ENCODE results near the gene PPM1H.
"Not testable (repeated sequence)": the region's sequence is repeated elsewhere in the genome, so short reads cannot be mapped to it uniquely, and the experiment has no call there.

The PPM1H gene

DNA sequence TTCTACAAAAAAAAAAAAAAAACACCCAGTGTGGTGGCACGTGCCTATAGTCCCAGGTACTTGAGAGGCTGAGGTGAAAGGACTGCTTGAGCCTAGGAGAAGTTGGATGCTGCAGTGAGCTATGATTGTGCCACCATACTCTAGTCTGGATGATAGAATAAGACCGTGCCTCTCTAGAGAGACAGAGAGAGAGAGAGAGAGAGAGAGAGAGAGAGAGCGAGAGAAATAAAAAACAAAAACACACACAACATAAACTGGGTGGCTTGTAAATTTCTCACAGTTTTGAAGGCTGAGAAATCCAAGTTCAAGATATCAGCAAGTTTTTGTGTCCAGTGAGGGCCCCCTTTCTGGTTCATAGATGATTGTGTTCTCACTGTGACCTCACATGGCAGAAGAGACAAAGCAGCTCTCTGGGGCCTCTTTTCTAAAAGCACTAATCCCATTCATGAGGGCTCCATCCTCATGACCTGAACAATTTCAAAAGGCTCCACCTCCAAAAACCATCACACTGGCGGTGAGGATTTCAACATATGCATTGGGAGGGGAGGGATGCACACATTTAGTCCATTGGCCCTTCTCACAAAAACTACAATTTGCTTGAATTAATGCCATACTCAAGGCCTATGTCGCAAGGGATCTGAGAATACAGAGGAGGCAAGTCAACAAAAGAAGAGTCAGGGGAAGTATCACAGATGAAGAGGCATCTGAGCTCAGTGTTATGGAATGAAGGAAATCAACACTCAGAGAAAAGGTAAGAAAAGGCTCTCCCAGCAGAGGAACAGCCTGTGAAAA is 94.9 kb downstream of the PPM1H start:
- no peak for DNase-seq (ENCODE audit: low read depth in 2 of 2)

DNA sequence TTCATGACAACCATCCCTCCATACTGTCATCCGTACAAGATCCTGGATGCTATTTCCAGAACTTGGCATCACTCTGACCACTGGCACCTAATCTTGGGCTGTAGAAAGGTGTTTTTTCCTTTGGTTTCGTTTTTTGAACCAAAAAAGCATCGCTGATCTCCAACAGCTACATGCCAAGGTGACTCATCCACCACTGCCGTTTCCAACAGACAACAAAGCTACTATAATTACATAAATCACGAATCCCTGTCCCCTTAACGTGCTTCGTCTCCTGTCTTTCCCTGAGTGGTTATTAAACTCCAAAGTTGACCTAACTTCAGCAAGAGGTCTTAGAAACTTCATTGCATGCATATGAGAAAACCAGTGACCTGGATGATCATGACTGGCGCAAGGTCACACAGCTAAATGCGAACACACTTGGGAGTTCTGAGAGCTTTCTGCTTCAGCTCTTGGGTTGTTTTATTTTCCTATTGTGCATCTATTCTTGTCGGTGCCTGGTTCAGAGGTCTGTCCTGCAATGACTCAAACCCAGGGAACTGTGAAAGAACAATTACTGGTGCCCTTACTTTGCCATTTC is 99.9 kb downstream of the PPM1H start:
- no peak for DNase-seq (ENCODE audit: low read depth in 2 of 2)

DNA sequence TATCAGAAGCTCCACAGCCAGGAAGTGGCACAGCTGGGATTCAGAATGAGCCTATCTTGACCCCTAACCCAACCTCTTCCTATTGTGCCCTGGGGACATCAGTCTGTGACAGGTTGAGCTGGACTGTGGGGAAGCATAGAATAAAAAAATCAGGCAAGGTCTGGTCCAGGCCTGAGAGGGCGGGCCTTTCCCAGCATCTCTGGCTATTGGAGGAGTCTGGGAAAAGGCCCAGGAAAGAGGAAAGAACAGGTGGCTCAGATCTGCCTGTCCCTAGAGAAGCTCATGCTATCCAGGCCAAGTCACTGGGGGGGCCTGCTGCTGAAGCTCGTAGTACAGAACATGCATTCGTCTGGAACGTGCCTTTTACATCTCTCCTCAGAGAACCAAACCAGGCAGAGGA is 100.5 kb downstream of the PPM1H start:
- DNase-seq (ENCODE audit: low read depth in 2 of 2), result no peak

DNA sequence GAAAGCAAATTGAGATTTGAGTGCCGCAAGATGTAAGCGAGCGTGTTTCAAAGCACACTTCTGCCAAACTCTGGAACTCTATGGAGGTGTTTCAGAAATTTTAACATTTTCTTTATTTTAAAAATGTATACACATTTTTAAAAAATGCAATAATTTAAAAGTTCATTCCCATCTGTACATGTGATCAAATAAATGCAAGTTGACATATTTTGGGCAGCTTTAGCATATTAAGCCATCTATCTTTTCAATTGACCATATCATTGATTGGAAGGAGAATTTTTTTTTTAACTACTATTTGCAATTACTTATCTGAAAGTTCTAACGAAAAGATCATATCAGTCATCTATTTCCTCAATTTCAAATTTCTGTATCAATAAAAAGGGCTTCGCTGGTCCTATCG is 101.3 kb downstream of the PPM1H start:
- no peak for DNase-seq (ENCODE audit: low read depth in 2 of 2)

DNA sequence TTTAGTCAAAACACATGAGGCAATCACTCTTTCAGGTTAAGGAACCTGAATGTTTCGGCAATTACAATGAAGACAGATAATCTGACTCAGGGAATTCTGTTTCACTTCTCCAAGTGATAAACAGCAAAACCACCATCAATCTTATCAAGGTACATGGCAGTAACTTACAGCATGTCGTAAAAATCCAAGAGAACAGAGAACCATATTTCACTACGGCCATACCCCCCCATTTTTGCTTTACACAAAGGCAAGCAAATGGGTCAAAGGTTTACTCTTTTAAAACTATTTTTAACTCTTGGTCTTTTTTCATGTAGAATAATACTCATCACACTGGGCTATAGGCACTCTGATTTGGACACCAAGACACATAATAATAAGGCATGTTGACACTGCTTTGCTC is 102.4 kb downstream of the PPM1H start:
- DNase-seq (ENCODE audit: low read depth in 2 of 2), result no peak

DNA sequence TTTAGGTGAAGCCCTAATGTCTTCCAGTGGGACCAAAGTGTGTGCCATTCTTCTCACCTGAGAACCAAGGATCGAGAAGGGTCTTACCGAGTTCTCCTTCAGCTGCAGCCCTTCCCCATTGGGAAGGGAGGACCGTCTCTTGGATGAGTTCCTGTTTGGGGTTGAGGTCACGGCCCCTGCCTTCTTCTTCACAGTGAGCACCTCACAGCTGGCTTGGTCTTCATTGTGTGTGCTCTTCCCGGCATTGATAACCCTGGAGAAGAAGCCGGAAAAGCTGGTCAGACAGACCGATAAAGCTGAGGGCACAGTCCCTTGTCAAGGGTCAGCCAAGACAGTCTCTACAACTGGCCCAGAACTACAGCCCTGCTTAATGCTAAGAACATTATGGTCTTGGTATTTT is 102.9 kb downstream of the PPM1H start:
- no peak for DNase-seq (ENCODE audit: low read depth in 2 of 2)

DNA sequence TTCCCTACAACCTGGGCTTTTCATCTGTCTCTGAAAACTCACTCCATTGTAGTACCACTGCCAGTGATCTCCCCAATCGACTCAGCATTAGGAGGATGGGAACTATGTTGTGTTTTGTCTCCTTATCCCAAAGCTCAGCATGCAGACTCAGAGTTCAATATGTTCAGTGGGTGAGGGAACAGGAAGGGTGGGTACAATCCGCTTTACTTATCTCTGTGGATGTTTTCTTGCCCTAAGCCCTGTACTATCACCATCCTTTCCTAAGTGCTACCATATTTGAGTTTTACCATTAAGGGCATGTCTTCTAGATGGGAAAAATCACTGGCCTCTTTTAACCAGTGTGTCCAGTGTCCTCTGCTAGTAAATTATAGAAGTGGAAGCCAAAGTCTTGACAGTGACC is 107.1 kb downstream of the PPM1H start:
- no peak for DNase-seq (ENCODE audit: low read depth in 2 of 2)

DNA sequence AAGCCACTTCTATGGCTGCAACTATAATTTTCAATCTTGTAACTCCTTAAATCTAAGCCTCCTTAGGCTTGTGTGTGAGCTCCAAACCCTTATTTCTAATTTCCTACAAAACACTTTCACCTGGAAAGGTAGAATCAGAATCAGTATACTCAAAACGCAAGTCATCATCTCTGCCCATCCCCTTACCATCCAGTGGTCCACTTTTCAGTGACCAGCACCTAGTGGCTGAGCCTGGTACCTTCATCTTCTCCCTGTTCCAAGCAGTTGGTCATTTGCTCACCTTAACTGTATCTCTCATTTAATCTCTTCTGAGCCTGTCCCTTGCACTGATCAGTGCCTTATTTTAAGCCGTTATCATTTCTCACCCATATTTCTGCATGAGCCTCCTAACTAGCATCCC is 107.9 kb downstream of the PPM1H start:
- DNase-seq (ENCODE audit: low read depth in 2 of 2), result no peak

DNA sequence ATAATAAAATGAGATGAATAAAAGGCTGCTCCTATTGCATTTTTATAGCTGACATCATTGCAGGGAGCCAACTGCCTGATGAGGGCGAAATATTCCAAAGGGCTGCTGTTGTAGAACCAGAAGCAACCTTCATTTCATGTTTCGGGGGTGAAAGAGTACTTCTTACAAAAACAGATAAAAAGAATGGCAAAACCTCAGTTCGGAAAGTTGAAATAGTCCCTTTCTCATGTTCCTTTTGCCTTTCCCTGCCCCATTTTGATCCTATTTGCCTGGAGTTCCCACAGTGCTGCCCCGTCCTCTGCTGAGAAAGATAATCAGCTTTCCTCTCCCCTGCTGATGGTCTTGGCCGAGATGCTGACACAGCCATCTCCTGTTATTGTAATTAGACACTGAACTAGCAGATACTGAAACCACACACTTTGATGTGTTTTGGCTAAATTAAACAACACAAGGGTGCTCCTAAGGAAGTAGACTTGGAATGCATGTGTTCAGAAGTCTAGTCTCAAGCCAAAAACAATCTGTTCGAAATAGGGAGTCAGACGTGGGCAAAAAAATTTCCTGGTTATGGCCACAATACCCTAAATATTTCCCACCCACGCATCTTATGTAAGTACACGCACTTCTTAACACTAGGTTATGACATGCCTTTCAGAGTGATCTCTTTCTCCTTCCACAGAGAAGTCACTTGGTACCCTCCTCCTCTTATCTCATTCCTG is 117.2 kb downstream of the PPM1H start:
- no peak for DNase-seq (ENCODE audit: low read depth in 2 of 2)

DNA sequence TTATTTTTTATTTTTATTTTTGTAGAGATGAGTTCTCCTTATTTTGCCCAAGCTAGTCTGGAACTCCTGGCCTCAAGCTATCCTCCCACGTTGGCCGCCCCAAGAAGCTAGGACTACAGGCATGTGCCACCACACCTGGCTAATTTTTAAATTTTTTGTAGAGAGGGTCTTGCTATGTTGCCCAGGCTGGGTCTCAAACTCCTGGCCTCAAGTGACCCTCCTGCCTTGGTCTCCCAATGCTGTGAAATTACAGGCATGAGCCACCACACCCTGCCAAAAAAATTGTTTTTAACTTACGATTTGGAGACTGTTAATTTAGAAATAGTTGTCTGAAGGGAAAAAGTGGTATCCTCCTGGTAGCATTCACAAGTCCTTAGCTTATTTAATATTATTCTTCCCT is 120.7 kb downstream of the PPM1H start:
- no peak for DNase-seq (ENCODE audit: low read depth in 2 of 2)

DNA sequence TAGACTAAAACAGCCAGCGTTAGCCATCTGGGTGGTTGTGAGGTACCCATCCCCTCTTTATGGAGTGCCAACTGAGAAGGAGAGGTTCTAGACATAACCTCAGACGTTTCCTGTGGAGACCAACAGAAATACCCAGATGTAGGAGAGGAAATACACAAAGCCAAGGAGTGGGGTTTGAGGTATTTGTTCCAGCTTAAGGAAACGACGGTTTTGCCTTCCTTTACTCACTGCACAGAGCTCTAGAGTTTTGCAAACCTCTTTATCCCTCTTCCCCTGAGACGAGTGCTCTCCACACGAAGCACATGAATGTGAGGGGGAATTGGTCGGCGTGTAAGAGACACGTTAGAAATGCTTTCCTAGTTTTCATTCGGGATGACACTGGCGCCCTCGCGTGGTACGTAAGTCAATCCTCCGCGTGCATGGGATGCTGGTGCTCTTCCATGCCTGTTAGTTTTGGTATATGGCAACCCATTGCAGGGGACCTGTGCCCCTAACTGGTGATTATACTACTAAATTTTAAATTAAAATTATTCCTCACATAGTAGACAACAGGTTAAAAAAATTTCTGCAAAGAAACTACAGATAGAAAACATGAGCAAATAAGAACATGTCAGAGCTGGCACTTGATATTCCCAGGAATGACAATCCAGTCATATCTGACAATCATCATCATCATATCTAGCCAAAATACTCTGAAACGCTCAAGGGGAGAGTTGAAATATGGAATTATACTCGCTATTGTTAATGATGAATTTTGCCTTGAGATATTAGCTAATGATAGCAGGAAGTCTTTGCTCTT is 121.7 kb downstream of the PPM1H start:
- no peak for DNase-seq (ENCODE audit: low read depth in 2 of 2)

DNA sequence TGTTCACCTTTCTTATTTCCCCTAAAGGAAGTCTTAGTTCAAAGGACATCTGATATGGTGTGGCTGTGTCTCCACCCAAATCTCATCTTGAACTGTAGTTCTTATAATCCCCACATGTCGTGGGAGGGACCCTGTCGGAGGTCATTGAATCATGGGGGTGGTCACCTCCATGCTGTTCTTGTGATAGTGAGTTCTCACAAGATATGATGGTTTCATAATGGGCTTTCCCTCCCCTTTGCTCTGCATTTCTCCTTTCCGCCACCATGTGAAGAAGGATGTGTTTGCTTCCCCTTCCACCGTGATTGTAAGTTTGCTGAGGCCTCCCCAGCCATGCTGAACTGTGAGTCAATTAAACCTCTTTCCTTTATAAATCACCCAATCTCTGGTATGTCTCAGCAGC is 123.5 kb downstream of the PPM1H start:
- not testable (repeated sequence) for DNase-seq (ENCODE audit: low read depth in 2 of 2)

DNA sequence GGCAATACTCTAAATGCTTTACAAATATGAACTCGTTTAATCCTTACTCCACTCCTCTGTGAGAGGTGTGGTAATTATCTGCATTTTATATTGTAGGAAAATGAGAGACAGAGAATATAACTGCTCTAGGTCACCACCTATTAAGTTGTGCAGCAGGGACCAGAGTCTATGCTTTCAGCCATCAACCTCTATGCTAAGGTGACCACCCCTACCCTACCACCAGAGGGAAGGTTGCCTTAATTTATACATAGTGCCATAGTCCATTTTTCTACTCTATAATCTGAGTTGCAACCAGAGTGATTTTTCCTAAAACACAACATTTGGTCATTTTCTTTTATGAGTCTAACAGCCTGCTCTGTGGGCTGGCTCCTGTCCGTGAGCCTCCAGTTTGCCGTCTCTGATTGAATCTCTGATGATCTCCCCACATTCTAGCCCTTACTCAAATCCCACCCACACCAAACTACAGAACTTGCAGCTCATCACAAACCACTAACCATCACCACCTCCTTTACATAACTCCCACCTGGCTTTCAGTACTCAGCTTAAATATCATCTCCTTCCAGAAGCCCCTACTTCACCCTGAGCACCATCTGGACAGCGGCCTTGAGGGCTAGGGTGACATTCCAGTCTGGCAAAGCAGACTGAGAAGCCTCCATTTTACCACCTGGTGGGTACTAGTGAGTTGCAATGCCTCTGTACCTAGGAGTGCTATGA is 126.6 kb downstream of the PPM1H start:
- no peak for DNase-seq (ENCODE audit: low read depth in 2 of 2)

DNA sequence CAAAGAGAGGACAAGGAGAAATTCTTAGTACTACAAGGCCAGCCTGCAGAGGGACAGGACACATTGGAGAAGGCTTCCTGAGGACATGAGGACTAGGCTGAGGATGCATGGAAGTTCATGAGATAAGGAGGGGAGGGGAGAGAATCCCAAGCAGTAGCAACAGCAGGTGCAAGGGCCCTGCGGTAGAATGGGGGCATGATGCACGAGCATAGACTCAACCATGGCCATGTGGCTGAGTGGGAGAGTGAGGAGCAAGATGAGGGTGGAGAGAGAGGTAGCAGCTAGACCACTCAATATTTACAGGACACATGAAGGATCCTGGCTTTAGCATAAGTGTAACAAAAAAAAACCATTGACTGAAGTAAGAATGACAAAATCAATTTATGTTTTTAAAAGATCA is 128.1 kb downstream of the PPM1H start:
- DNase-seq (ENCODE audit: low read depth in 2 of 2), result no peak

DNA sequence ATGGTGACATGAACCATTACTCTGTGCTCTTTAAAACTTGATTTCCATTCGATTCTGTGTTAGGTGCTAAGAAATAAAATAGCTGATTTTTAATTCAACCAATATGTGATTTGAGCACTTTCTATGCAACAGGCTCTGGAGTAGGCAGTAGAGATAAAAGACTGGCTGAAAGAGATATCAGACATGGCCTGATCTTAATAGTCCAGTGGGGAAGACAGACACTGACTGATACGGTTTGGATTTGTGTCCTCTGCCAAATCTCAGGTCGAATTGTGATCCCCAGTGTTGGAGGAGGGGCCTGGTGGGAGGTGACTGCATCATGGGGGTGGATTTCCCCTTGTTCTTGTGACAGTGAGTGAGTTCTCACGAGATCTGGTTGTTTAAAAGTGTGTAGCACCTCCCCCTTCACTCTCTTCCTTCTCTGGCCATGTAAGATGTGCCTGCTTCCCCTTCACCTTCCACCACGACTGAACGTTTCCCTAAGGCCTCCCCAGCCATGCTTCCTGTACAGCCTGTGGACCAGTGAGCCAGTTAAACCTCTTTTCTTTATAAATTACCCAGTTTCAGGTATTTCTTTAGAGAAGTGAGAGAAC is 128.6 kb downstream of the PPM1H start:
- DNase-seq (ENCODE audit: low read depth in 2 of 2), result no peak

DNA sequence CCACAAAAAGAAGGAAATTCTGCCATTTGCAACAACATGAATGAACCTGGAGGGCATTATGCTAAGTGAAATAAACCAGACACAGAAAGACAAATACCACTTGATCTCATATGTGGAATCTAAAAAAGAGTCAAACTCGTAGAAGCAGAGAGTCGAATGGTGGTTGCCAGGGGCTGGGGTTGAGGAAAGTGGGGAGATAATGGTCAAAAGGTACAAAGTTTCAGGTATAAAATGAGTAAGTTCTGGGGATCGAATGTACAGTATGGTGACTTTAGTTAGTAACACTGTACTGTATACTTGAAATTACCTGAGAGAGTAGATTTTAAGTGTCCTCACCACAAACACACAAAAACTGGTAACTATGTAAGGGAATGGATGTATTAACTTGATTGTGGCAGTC is 129.4 kb downstream of the PPM1H start:
- no peak for DNase-seq (ENCODE audit: low read depth in 2 of 2)

DNA sequence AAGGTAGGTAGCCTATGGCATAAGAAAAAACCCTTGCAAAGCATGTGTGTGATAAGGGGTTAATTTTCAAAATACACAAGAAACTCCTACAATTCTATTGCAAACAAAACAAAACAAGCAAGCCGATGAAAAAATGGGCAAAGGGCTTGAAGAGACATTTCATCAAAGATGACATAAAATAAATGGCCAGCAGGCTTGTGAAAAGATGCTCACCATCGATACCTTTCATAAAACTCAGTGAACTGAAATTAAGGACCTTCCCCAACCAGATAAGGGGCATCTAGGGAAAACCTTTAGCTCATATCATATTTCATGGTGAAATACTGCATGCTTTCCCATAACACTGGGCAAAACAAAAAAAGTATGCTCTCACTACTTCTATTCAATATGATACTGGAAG is 131.2 kb downstream of the PPM1H start:
- no peak for DNase-seq (ENCODE audit: low read depth in 2 of 2)

DNA sequence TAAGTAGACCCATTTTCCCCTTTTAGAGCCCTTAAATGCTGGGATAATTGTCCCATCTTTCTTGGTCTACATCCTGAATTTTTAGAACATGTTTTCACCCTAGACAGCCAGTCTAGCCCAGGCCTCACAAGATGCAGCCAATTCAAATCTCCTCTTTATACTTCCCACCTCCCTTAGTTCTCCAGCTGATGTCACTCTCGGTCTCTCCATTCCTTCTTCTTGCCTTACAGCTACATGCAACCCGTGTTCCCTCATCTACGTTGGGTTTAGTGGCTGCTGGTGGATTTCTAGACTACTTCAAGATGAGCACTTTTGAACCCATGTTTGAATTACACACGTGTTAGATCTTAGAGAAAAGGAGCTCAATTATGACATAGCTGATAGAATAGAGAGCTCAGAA is 132.0 kb downstream of the PPM1H start:
- no peak for DNase-seq (ENCODE audit: low read depth in 2 of 2)

DNA sequence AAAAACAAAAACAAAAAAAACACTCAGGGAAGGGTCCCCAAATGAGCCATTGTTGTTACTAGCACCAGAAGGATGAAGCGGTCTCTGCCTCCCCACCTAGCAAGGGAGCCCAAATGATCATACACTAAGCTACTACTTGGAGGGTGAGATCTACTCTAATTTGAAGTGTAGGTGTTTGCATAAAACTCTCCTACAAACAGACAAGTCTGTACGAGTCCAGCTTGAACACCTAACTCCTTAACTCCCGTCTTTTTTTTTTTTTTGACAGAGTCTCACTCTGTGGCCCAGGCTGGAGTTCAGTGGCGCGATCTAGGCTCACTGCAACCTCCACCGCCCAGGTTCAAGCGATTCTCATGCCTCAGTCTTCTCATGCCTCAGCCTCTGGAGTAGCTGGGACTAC is 132.6 kb downstream of the PPM1H start:
- DNase-seq (ENCODE audit: low read depth in 2 of 2), result no peak

DNA sequence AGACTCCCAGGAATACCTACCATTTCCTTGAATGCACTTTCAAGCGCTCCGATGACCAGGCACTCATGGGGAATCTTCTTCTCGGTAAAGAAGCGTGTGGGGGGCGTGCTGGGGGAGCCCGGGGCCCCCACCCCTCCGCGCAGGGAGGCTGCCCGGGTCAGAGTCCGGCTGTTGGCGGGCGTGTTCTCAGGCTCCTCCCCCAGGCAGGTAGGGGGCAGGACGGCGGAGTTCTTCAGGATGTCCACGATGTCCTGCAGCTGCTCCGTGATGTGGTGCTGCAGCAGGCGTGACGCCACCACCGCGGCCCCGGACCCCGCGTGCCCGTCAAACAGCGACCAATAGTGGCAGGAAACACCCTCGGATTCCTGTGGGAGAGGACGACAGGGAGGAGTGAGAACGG is 133.2 kb downstream of the PPM1H start:
- no peak for DNase-seq (ENCODE audit: low read depth in 2 of 2)

DNA sequence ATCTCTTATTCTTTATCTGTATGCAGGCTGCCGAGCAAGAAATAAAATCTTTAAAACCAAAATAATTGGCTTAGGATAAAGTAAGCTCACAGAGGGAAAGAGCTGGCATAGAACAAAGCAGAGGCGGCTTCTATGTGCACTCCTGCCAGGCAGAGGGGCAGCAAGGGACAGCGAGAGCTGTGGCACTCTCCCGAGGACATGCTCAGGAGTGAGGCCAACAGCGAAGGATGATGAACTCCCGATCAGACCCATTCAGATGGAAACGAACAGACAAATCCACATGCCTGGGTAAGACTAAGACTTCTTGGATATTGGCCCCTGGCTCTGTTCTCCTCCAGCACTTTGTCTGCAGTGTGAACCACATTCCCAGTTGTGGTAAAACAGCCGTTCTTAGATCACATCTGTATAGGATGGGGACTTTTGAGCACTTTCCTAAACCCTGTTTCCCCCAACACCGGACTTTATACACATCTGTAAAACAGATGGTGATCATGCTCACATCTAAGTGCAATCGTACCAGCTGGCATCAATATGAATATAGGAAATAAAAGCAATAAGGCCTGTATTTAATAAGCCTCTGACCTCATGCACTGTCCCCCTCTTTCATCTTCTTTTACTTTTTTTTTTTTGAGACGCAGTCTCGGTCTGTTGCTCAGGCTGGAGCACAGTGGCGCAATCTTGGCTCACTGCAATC is 134.1 kb downstream of the PPM1H start:
- no peak for DNase-seq (ENCODE audit: low read depth in 2 of 2)

All from stimulated activated CD8-positive, alpha-beta memory T cell treated with anti-CD3 and anti-CD28 coated beads, Interleukin-7, amount 100 ng/mL, for 4 hours (primary cell).